Measurements from ENCODE around the gene OCIAD2. TPM values are rescaled to one million over a fixed set of nuclear protein-coding genes. Genes with fewer than 3 reads are reported as not detected.

Gene OCIAD2
- total and polyA plus RNA-seq, 2 of the 4 experiments (the other 2 are of a cell fraction), result 16.5 to 21.4 TPM

- Histone ChIP-seq H3K27ac (ENCODE audit: insufficient read depth, low read length) (no peak overlapping the region), H3K18ac (ENCODE audit: low read depth, low read length) (no peak overlapping the region), H3K79me1 (ENCODE audit: low read depth in 1 of 2, low read length in 2 of 2) (peaks cover 0 to 6% of the 10 kb centered on the region in 2 experiments; a peak in 2 of 4 replicates), H3K9me3 (ENCODE audit: control insufficient read depth, insufficient read depth, low read length) (no peaks in the 10 kb centered on the region), H3K4me2 (ENCODE audit: low read depth, low read length) (no peak overlapping the region), H4K91ac (ENCODE audit: insufficient read depth, low read depth, low read length) (no peak overlapping the region), H3K4ac (ENCODE audit: low read depth, low read length) (no peak overlapping the region), H4K5ac (ENCODE audit: low read depth, low read length) (no peak overlapping the region), H3K36me3 (ENCODE audit: control insufficient read depth, insufficient read depth, low read length) (no peaks in the 10 kb centered on the region), H3K56ac (ENCODE audit: extremely low read depth, insufficient read depth, low read length) (no peak overlapping the region), H2BK15ac (ENCODE audit: low read depth, low read length) (no peak overlapping the region), H2BK5ac (ENCODE audit: low read depth, low read length, poor library complexity, severe bottlenecking) (no peak overlapping the region), H3K4me1 (ENCODE audit: control insufficient read depth, insufficient read depth, low read length) (peaks cover 3% of the 10 kb centered on the region; the same call in 1 of the 2 replicates), H3K14ac (replicated peaks; ENCODE audit: low read depth, low read length) (no peak overlapping the region), H3K9ac (ENCODE audit: low read depth, low read length) (no peak overlapping the region), H3K4me3 (ENCODE audit: insufficient read depth, low read depth, low read length) (no peak overlapping the region), H3K9me1 (ENCODE audit: insufficient read depth, low read length) (peaks cover 4% of the 10 kb centered on the region), H2BK120ac (ENCODE audit: low read depth, low read length) (no peak overlapping the region), H2AFZ (replicated peaks; ENCODE audit: low read length, poor library complexity) (no peak overlapping the region), H3K27me3 (ENCODE audit: control insufficient read depth, insufficient read depth, low read length) (no peaks in the 10 kb centered on the region), H3K23ac (ENCODE audit: low read depth, low read length) (no peak overlapping the region), H4K20me1 (ENCODE audit: insufficient read depth, low read length) (no peaks in the 10 kb centered on the region), H2AK9ac (replicated peaks; ENCODE audit: low read depth, low read length, poor library complexity) (no peak overlapping the region), H4K8ac (ENCODE audit: low read depth in 2 of 2, low read length in 2 of 2) (no peak overlapping the region; a peak in 1 of 4 replicates), H2BK20ac (ENCODE audit: low read depth, low read length) (no peak overlapping the region), H2AK5ac (ENCODE audit: low read depth, low read length) (peak overlapping the region; percentile 69; the same call in 1 of the 2 replicates)
- no peak for ATAC-seq (ENCODE audit: low read depth)
- TF ChIP-seq MXI1 (IDR thresholded peaks at IDR 0.05; ENCODE audit: borderline replicate concordance, low read depth, low read length), result no peak
- TF ChIP-seq CHD1 (IDR thresholded peaks at IDR 0.05; ENCODE audit: low read depth, low read length), result no peak
- no peak for TF ChIP-seq FOS (IDR thresholded peaks at IDR 0.05; ENCODE audit: low read depth, low read length)
- TF ChIP-seq RAD21 (IDR thresholded peaks at IDR 0.05; ENCODE audit: low read length), result no peak
- no peak for TF ChIP-seq USF2 (IDR thresholded peaks at IDR 0.05; ENCODE audit: low read depth, low read length)
- no peak for TF ChIP-seq RFX5 (IDR thresholded peaks at IDR 0.05; ENCODE audit: low read depth, low read length)
- TF ChIP-seq MAFK (IDR thresholded peaks at IDR 0.05; ENCODE audit: low read depth, low read length), result no peak
- no peak for TF ChIP-seq SMC3 (IDR thresholded peaks at IDR 0.05; ENCODE audit: low read depth, low read length)
- TF ChIP-seq ELK1 (IDR thresholded peaks at IDR 0.05; ENCODE audit: borderline replicate concordance, low read depth, low read length), result no peak
- TF ChIP-seq NFE2L2 (IDR thresholded peaks at IDR 0.05; ENCODE audit: low read depth, low read length), result no peak
- TF ChIP-seq CTCF (conservative IDR thresholded peaks at IDR 0.05; ENCODE audit: low read depth, low read length), result no peak
- no peak for TF ChIP-seq RCOR1 (IDR thresholded peaks at IDR 0.05; ENCODE audit: insufficient replicate concordance, low read length)
- TF ChIP-seq POLR2A (IDR thresholded peaks at IDR 0.05; ENCODE audit: low read depth, low read length), result no peak
- no peak for TF ChIP-seq BHLHE40 (IDR thresholded peaks at IDR 0.05; ENCODE audit: low read depth, low read length)
- TF ChIP-seq MAZ (IDR thresholded peaks at IDR 0.05; ENCODE audit: borderline replicate concordance, low read depth, low read length), result no peak
- TF ChIP-seq CEBPB (IDR thresholded peaks at IDR 0.05; ENCODE audit: low read depth, low read length), result no peak
- BruUV-seq (replicated peaks), result no TSS peak
- dilution Hi-C loops (cut with HindIII; ENCODE audit: low sequenced_read_pairs, unreplicated experiment), result no loop called here
- DNase-seq, result no peak
- ChIA-PET POLR2A (ENCODE audit: unreplicated experiment) (no interaction called here), CTCF (no interaction called here)
- intact Hi-C loops (cut with micrococcal nuclease), result no loop called here
- in situ Hi-C loops (cut with MboI; ENCODE audit: low sequenced_read_pairs), result no loop called here
Measured at GRCh38 chr4:48910511-48910910, 3.9 kb upstream of the OCIAD2 start.
